T-cell (primary cell): ENCODE measurements around the gene DPP10. TPM values are rescaled to one million over a fixed set of nuclear protein-coding genes. Genes with fewer than 3 reads are reported as not detected.
"Not testable (repeated sequence)": the region's sequence is repeated elsewhere in the genome, so short reads cannot be mapped to it uniquely, and the experiment has no call there.

Experiments used
- ATAC-seq, 4 experiments: fragments of 200-7000 bp in 3 of 4; fragments of 150-1000 bp in 1 of 4; cut with Tn5 transposase; replicated peaks in 1 of 4; 1 replicate in 3 of 4; 2 replicates in 1 of 4; pipeline ENCODE4 v1.10.0; 2021; ENCODE audit warnings: moderate library complexity in 3 of 4, mild to moderate bottlenecking in 2 of 4, moderate number of reproducible peaks in 1 of 4
- CTCF ChIA-PET, 2 donors: fragments of 300-600 bp; sonication (Branson Sonifier 250); formaldehyde crosslinking; loops; one replicate each; lab custom pipeline; 2022; ENCODE audit warnings: antibody characterized with exemption in 2 of 2; lab: Charles Lee
- POLR2A ChIA-PET, 2 donors: fragments of 300-600 bp; sonication (Branson Sonifier 250); formaldehyde crosslinking; loops; one replicate each; lab custom pipeline; 2022; ENCODE audit warnings: antibody characterized with exemption in 2 of 2; lab: Charles Lee
- DNase-seq, 35 experiments: peaks; one replicate each; pipeline versions ENCODE4 v3.0.0 to v3.0.0-alpha.2; 2013 to 2023
- H3K27ac ChIP-seq: one replicate; pipeline ENCODE4 v1.5.1; 2013; ENCODE audit warnings: low read length
- H3K27me3 ChIP-seq, 2 experiments: replicated peaks in 1 of 2; 1 replicate in 1 of 2; 2 replicates in 1 of 2; pipeline versions ENCODE4 v1.6.1 to v1.7.0; 2013; ENCODE audit warnings: low read length in 1 of 2, mixed read lengths in 1 of 2; ENCODE audit not compliant: control insufficient read depth in 2 of 2, insufficient read depth in 2 of 2; ENCODE audit errors: extremely low read depth in 1 of 2
- H3K36me3 ChIP-seq, 2 donors: 1 replicate in 1 of 2; 2 replicates in 1 of 2; pipeline versions ENCODE4 v1.6.1 to v1.7.0; 2013; ENCODE audit warnings: low read length in 1 of 2; ENCODE audit not compliant: control insufficient read depth in 2 of 2, insufficient read depth in 1 of 2; ENCODE audit errors: extremely low read depth in 1 of 2
- H3K4me1 ChIP-seq, 2 experiments: 1 replicate in 1 of 2; 2 replicates in 1 of 2; pipeline versions ENCODE4 v1.6.1 to v1.7.0; 2013; ENCODE audit warnings: low read length in 2 of 2, mixed read lengths in 1 of 2; ENCODE audit not compliant: insufficient read depth in 2 of 2, control insufficient read depth in 1 of 2; ENCODE audit errors: extremely low read depth in 1 of 2
- H3K4me3 ChIP-seq, 2 donors: 1 replicate in 1 of 2; 2 replicates in 1 of 2; pipeline versions ENCODE4 v1.5.1 to v1.7.0; 2013; ENCODE audit warnings: mild to moderate bottlenecking in 2 of 2, low read length in 1 of 2, moderate library complexity in 1 of 2; ENCODE audit not compliant: control insufficient read depth in 1 of 2; ENCODE audit errors: extremely low read depth in 1 of 2
- H3K9me3 ChIP-seq: 2 replicates; pipeline ENCODE4 v1.7.0; 2013
- H3K27ac Mint-ChIP-seq, 2 donors: one replicate each; pipeline ENCODE4 v1.8.0; 2020 to 2021; ENCODE audit warnings: mild to moderate bottlenecking in 2 of 2, mixed read lengths in 2 of 2
- H3K27me3 Mint-ChIP-seq, 2 donors: one replicate each; pipeline ENCODE4 v1.8.0; 2021 to 2022; ENCODE audit warnings: mixed read lengths in 2 of 2
- H3K36me3 Mint-ChIP-seq: one replicate; pipeline ENCODE4 v1.8.0; 2021; ENCODE audit warnings: mixed read lengths
- H3K4me1 Mint-ChIP-seq, 3 donors: one replicate each; pipeline ENCODE4 v1.8.0; 2020 to 2022; ENCODE audit warnings: mixed read lengths in 3 of 3, mild to moderate bottlenecking in 1 of 3
- H3K4me3 Mint-ChIP-seq, 3 donors: one replicate each; pipeline ENCODE4 v1.8.0; 2020 to 2022; ENCODE audit warnings: mild to moderate bottlenecking in 3 of 3, mixed read lengths in 3 of 3, moderate library complexity in 3 of 3
- H3K9me3 Mint-ChIP-seq, 3 donors: one replicate each; pipeline ENCODE4 v1.8.0; 2020 to 2022; ENCODE audit warnings: mixed read lengths in 3 of 3
- WGBS: methylation state at CpG from one replicate; pipeline ENCODE4 v1.1.5; 2013; ENCODE audit warnings: missing lambda C conversion rate; ENCODE audit not compliant: insufficient coverage; 5-methylcytosine and 5-hydroxymethylcytosine counted together
- total RNA-seq, 35 experiments: library from RNA in 6 of 35; stranded (reverse) in 6 of 35; fragments of 120-200 nt in 1 of 35; gene quantifications; one replicate each; pipeline versions ENCODE4 v1.2.1 to v1.2.4 and lab custom pipeline; 2013 to 2026

DPP10 gene
- total RNA-seq, 5 donors from 2014 or later (not counting 1 experiment from before 2014, with no cell fraction given) = not detected

- no peaks in the 10 kb centered on the region for H3K36me3 ChIP-seq
- H3K27me3 ChIP-seq = no peaks in the 10 kb centered on the region
- no peak overlapping the region for H3K27ac ChIP-seq
- no peak overlapping the region for H3K4me3 Mint-ChIP-seq
- no CpG with 5 or more reads among the region's 4 CpGs for WGBS
- no peak for DNase-seq
- H3K4me3 ChIP-seq = no peak overlapping the region
- H3K4me1 Mint-ChIP-seq = no peaks in the 10 kb centered on the region
- H3K4me1 ChIP-seq = no peaks in the 10 kb centered on the region
- POLR2A ChIA-PET = no interaction called here
- H3K9me3 Mint-ChIP-seq = peaks cover 0 to 9% (median 0%) of the 10 kb centered on the region in 3 donors
- H3K36me3 Mint-ChIP-seq = no peaks in the 10 kb centered on the region
- no peak overlapping the region for H3K27ac Mint-ChIP-seq
- CTCF ChIA-PET = no interaction called here
- no peak for ATAC-seq
- H3K27me3 Mint-ChIP-seq = peaks cover 0 to 4% of the 10 kb centered on the region in 2 donors
- no peaks in the 10 kb centered on the region for H3K9me3 ChIP-seq
Observed at GRCh38 chr2:114728372-114728771, 285.9 kb downstream of the DPP10 start.

DNA sequence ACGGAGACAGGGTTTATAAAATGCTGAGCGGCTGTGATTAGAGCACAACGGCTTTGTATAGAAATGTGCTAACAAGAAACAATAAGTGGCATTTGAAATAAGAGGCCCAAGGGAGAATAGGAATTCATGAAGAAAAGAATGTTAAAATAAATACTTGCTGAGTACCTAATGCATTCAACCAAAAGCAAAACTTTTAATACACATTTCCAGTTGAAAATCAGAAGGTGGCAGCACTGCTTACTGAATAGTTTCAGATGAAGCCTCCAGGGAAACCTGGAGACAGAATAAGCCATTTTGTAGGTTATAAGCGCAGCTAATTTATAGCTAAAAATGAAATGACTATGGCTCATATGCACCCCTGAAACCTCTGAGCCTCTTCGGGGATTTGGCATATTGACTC, 286.6 kb downstream of the DPP10 start:
- H3K4me3 ChIP-seq = no peak overlapping the region
- H3K27me3 Mint-ChIP-seq = peaks cover 0 to 4% of the 10 kb centered on the region in 2 donors
- no peaks in the 10 kb centered on the region for H3K9me3 ChIP-seq
- no peak for DNase-seq
- 81% methylated on average over 3 of the region's 5 CpGs for WGBS
- H3K36me3 ChIP-seq = no peaks in the 10 kb centered on the region
- no peaks in the 10 kb centered on the region for H3K27me3 ChIP-seq
- H3K9me3 Mint-ChIP-seq = peaks cover 0 to 9% (median 0%) of the 10 kb centered on the region in 3 donors
- no peaks in the 10 kb centered on the region for H3K4me1 ChIP-seq
- no peak overlapping the region for H3K27ac Mint-ChIP-seq
- H3K27ac ChIP-seq = no peak overlapping the region
- no peaks in the 10 kb centered on the region for H3K36me3 Mint-ChIP-seq
- ChIA-PET POLR2A (no interaction called here), CTCF (no interaction called here)
- H3K4me3 Mint-ChIP-seq = no peak overlapping the region
- no peak for ATAC-seq
- no peaks in the 10 kb centered on the region for H3K4me1 Mint-ChIP-seq

DNA sequence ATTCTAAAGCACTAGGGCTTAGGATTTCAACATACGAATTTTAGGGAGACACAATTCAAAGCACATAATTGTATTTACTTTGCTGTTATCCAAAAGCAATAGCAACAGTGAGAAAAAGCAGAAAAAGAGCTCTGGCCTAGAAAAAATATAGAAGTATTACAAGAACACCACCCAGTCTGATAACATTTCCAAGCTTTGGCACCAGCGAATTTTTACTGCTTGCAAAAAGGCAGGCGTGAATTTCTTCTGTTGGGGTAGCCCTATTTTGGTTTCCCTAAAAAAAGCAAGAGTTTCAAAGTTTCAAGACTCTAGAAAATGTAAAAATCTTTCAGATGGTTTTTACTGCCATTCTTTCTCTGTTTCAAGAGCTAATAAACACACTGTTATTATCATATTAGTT, 292.7 kb downstream of the DPP10 start:
- CTCF ChIA-PET = no interaction called here
- Mint-ChIP-seq H3K27ac (no peak overlapping the region), H3K27me3 (peaks cover 0 to 4% of the 10 kb centered on the region in 2 donors), H3K36me3 (no peaks in the 10 kb centered on the region), H3K4me3 (no peak overlapping the region), H3K4me1 (no peaks in the 10 kb centered on the region), H3K9me3 (peaks cover 0 to 16% (median 0%) of the 10 kb centered on the region in 3 donors)
- Histone ChIP-seq H3K27ac (no peak overlapping the region), H3K9me3 (no peaks in the 10 kb centered on the region), H3K36me3 (no peaks in the 10 kb centered on the region), H3K4me1 (no peaks in the 10 kb centered on the region), H3K27me3 (no peaks in the 10 kb centered on the region), H3K4me3 (no peak overlapping the region)
- DNase-seq (no peak), ATAC-seq (no peak)
- POLR2A ChIA-PET = no interaction called here
- WGBS = 83% methylated on average over 1 of the region's 3 CpGs

DNA sequence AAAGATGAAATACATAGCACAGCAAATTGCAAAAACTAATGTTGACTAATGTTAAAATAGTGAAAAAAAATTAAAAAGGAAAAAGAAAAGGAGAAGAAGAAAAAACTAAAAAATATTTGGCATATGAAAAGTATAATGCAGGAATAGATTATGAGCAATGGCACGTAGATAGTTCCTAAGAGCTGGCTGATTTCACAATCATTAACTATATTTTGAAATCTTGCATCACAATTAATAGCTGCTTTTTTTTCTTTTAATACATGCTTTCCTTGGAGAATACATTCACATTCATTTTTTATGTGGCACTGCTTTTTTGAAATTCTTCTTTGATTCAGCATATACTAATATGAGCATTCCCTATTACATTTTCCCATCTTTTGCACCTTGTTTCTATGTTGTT, 299.8 kb downstream of the DPP10 start:
- no peak overlapping the region for H3K27ac Mint-ChIP-seq
- ATAC-seq (no peak), DNase-seq (no peak)
- Histone ChIP-seq H3K36me3 (no peaks in the 10 kb centered on the region), H3K4me3 (no peak overlapping the region), H3K9me3 (no peaks in the 10 kb centered on the region), H3K27me3 (no peaks in the 10 kb centered on the region), H3K27ac (no peak overlapping the region), H3K4me1 (no peaks in the 10 kb centered on the region)
- no peaks in the 10 kb centered on the region for H3K27me3 Mint-ChIP-seq
- no peak overlapping the region for H3K4me3 Mint-ChIP-seq
- ChIA-PET POLR2A (no interaction called here), CTCF (interaction anchor here in 1 of 2 donors (0.5 kb wide), 1 partner anchor 20 kb away, joined by 5 read pairs; no protein-coding TSS in a partner anchor)
- H3K9me3 Mint-ChIP-seq = peaks cover 0 to 12% (median 0%) of the 10 kb centered on the region in 3 donors
- H3K4me1 Mint-ChIP-seq = no peaks in the 10 kb centered on the region
- no CpG with 5 or more reads among the region's 1 CpG for WGBS
- H3K36me3 Mint-ChIP-seq = no peaks in the 10 kb centered on the region

DNA sequence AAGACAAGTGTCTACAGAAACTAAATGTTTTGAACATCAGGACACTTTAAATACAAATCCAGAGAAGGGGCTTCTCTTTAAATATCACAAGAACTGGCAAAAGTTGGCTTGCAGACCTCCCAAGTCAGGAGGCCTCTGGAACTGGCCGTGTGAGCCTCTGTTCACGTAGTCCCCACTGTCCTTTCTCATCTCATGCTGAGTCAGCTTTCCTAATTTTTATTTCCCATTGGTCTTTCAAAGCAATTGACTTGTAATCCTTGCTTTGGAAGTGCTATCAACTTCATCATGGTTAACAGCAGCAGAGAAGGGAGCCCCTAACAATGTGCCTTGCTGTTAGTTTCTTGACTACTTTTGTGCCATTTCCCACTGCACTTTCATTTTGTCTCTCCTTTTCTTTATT, 303.3 kb downstream of the DPP10 start:
- ChIA-PET CTCF (no interaction called here), POLR2A (no interaction called here)

DNA sequence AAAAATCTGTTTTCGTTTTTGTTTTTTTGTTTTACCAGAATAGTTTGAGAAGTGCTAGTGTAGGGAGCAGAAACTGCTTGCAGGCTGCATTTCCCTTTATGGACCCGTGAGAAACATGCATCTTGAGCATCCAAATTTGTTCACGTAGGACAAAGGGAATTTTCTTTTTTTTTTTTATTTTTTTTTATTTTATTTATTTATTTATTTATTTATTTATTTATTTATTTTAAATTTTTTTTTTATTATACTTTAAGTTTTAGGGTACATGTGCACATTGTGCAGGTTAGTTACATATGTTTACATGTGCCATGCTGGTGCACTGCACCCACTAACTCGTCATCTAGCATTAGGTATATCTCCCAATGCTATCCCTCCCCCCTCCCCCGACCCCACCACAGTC, 305.7 kb downstream of the DPP10 start:
- H3K27me3 ChIP-seq, CTCF ChIA-PET, H3K4me1 Mint-ChIP-seq, H3K4me3 ChIP-seq, H3K4me3 Mint-ChIP-seq, H3K27ac Mint-ChIP-seq, H3K36me3 ChIP-seq, DNase-seq, H3K27me3 Mint-ChIP-seq, H3K9me3 ChIP-seq, H3K4me1 ChIP-seq, POLR2A ChIA-PET, H3K36me3 Mint-ChIP-seq, H3K9me3 Mint-ChIP-seq, H3K27ac ChIP-seq, ATAC-seq: not testable (repeated sequence)
- whole genome bisulfite sequencing = no CpG with 5 or more reads among the region's 5 CpGs

More for the DNA sequence above, 303.3 kb downstream of the DPP10 start:
- DNase-seq (no peak), ATAC-seq (no peak)
- no peak overlapping the region for H3K4me3 Mint-ChIP-seq
- H3K27me3 Mint-ChIP-seq = no peaks in the 10 kb centered on the region
- H3K36me3 Mint-ChIP-seq = no peaks in the 10 kb centered on the region
- H3K9me3 ChIP-seq = no peaks in the 10 kb centered on the region
- no peaks in the 10 kb centered on the region for H3K27me3 ChIP-seq
- no peak overlapping the region for H3K27ac ChIP-seq
- no peaks in the 10 kb centered on the region for H3K4me1 Mint-ChIP-seq
- 93% methylated on average over 2 of the region's 2 CpGs for WGBS
- H3K27ac Mint-ChIP-seq = no peak overlapping the region
- H3K4me1 ChIP-seq = no peaks in the 10 kb centered on the region
- peaks cover 0 to 8% (median 0%) of the 10 kb centered on the region in 3 donors for H3K9me3 Mint-ChIP-seq
- H3K36me3 ChIP-seq = no peaks in the 10 kb centered on the region
- H3K4me3 ChIP-seq = no peak overlapping the region

- DNase-seq (no peak), ATAC-seq (no peak)
- H3K27me3 ChIP-seq = no peaks in the 10 kb centered on the region
- CTCF ChIA-PET = no interaction called here
- no peaks in the 10 kb centered on the region for H3K9me3 Mint-ChIP-seq
- no peaks in the 10 kb centered on the region for H3K36me3 Mint-ChIP-seq
- no peak overlapping the region for H3K27ac Mint-ChIP-seq
- WGBS = 86% methylated on average over 2 of the region's 4 CpGs
- no peak overlapping the region for H3K4me3 ChIP-seq
- H3K4me1 Mint-ChIP-seq = no peaks in the 10 kb centered on the region
- no peaks in the 10 kb centered on the region for H3K36me3 ChIP-seq
- POLR2A ChIA-PET = no interaction called here
- H3K27me3 Mint-ChIP-seq = no peaks in the 10 kb centered on the region
- no peaks in the 10 kb centered on the region for H3K4me1 ChIP-seq
- no peak overlapping the region for H3K27ac ChIP-seq
- no peak overlapping the region for H3K4me3 Mint-ChIP-seq
- H3K9me3 ChIP-seq = no peaks in the 10 kb centered on the region
Observed at GRCh38 chr2:114752425-114752824, 310.0 kb downstream of the DPP10 start.
